WTC11 (cell line): Measurements from ENCODE around the gene NPIPB6. TPM values are rescaled to one million over a fixed set of nuclear protein-coding genes. Genes with fewer than 3 reads are reported as not detected.

Experiments used
- ATAC-seq: fragments of 200-7000 bp; cut with Tn5 transposase; 2 replicates; pipeline ENCODE4 v1.10.0; 2021; ENCODE audit warnings: mild to moderate bottlenecking, moderate library complexity
- CTCF ChIA-PET: fragments of 300-600 bp; sonication (Branson Sonifier 250); formaldehyde crosslinking; loops from one replicate; lab custom pipeline; 2021; ENCODE audit warnings: antibody characterized with exemption; lab: Charles Lee
- POLR2A ChIA-PET: fragments of 350-600 bp; sonication (Branson Sonifier 250); formaldehyde crosslinking; loops from one replicate; lab custom pipeline; 2021; ENCODE audit warnings: antibody characterized with exemption; lab: Charles Lee
- DNase-seq: peaks from one replicate; pipeline ENCODE4 v3.0.0; 2021; ENCODE audit warnings: low spot score
- H3K27ac Mint-ChIP-seq: 2 replicates; pipeline ENCODE4 v1.8.0; 2021; ENCODE audit warnings: mixed read lengths
- H3K27me3 Mint-ChIP-seq: 2 replicates; pipeline ENCODE4 v1.8.0; 2021; ENCODE audit warnings: low read depth, mild to moderate bottlenecking, moderate library complexity, mixed read lengths
- H3K36me3 Mint-ChIP-seq: 2 replicates; pipeline ENCODE4 v1.8.0; 2021; ENCODE audit warnings: mixed read lengths
- H3K4me1 Mint-ChIP-seq: 2 replicates; pipeline ENCODE4 v1.8.0; 2022; ENCODE audit warnings: mixed read lengths
- H3K4me3 Mint-ChIP-seq: 2 replicates; pipeline ENCODE4 v1.8.0; 2021; ENCODE audit warnings: mild to moderate bottlenecking, moderate library complexity, mixed read lengths
- H3K9me3 Mint-ChIP-seq: 2 replicates; pipeline ENCODE4 v1.8.0; 2021; ENCODE audit warnings: mixed read lengths
- ATF1 ChIP-seq: sonication (generic); formaldehyde crosslinking; IDR thresholded peaks from 2 replicates; pipeline ENCODE4 v1.8.1; 2023; ENCODE audit warnings: mild to moderate bottlenecking, moderate library complexity, missing genetic modification reagents
- CBFB ChIP-seq: sonication (generic); formaldehyde crosslinking; IDR thresholded peaks from 2 replicates; pipeline ENCODE4 v1.8.1; 2022; ENCODE audit warnings: mild to moderate bottlenecking, low read depth, missing genetic modification reagents
- CDX4 ChIP-seq: fragments of 250-450 bp; sonication (Bioruptor Pico); IDR thresholded peaks from 2 replicates; pipeline ENCODE4 v1.9.0; 2021; ENCODE audit warnings: moderate library complexity, mild to moderate bottlenecking, inconsistent platforms, borderline replicate concordance
- E2F5 ChIP-seq: sonication (generic); formaldehyde crosslinking; IDR thresholded peaks from 2 replicates; pipeline ENCODE4 v1.8.1; 2022; ENCODE audit warnings: mild to moderate bottlenecking, moderate library complexity, missing genetic modification reagents
- FOXK1 ChIP-seq: sonication (generic); formaldehyde crosslinking; IDR thresholded peaks from 2 replicates; pipeline ENCODE4 v1.8.0; 2022; ENCODE audit warnings: mild to moderate bottlenecking, moderate library complexity, missing genetic modification reagents
- JAZF1 ChIP-seq: fragments of 250-450 bp; sonication (Bioruptor Pico); IDR thresholded peaks from 2 replicates; pipeline ENCODE4 v1.9.0; 2021; ENCODE audit warnings: moderate library complexity, mild to moderate bottlenecking, inconsistent platforms
- JUN ChIP-seq: sonication (generic); formaldehyde crosslinking; IDR thresholded peaks from 2 replicates; pipeline ENCODE4 v1.8.0; 2023; ENCODE audit warnings: mild to moderate bottlenecking, missing genetic modification reagents
- MXD4 ChIP-seq: fragments of 250-450 bp; sonication (Bioruptor Pico); IDR thresholded peaks from 2 replicates; pipeline ENCODE4 v1.8.0; 2021; ENCODE audit warnings: mild to moderate bottlenecking, moderate library complexity, borderline replicate concordance
- NFE2L1 ChIP-seq: sonication (generic); formaldehyde crosslinking; IDR thresholded peaks from 2 replicates; pipeline ENCODE4 v1.8.1; 2023; ENCODE audit warnings: missing genetic modification reagents
- NR2C2 ChIP-seq: sonication (generic); formaldehyde crosslinking; IDR thresholded peaks from 2 replicates; pipeline ENCODE4 v1.8.0; 2022; ENCODE audit warnings: mild to moderate bottlenecking, missing genetic modification reagents
- SMAD3 ChIP-seq: sonication (generic); formaldehyde crosslinking; IDR thresholded peaks from 2 replicates; pipeline ENCODE4 v1.8.0; 2022; ENCODE audit warnings: missing genetic modification reagents, mild to moderate bottlenecking, borderline replicate concordance
- SMAD4 ChIP-seq: sonication (generic); formaldehyde crosslinking; IDR thresholded peaks from 2 replicates; pipeline ENCODE4 v1.8.0; 2022; ENCODE audit warnings: mild to moderate bottlenecking, missing genetic modification reagents
- SOX15 ChIP-seq: fragments of 250-450 bp; sonication (Bioruptor Pico); IDR thresholded peaks from 2 replicates; pipeline ENCODE4 v1.9.0; 2021; ENCODE audit warnings: mild to moderate bottlenecking
- TCF7 ChIP-seq: sonication (generic); formaldehyde crosslinking; IDR thresholded peaks from 2 replicates; pipeline ENCODE4 v1.8.0; 2022; ENCODE audit warnings: mild to moderate bottlenecking, low read depth, missing genetic modification reagents, moderate library complexity
- TEAD4 ChIP-seq: sonication (generic); formaldehyde crosslinking; IDR thresholded peaks from 2 replicates; pipeline ENCODE4 v1.8.0; 2022; ENCODE audit warnings: mild to moderate bottlenecking, missing genetic modification reagents
- ZBTB21 ChIP-seq: sonication (generic); formaldehyde crosslinking; IDR thresholded peaks from 2 replicates; pipeline ENCODE4 v1.8.1; 2023; ENCODE audit warnings: mild to moderate bottlenecking, missing genetic modification reagents, borderline replicate concordance
- ZNF121 ChIP-seq: sonication (generic); formaldehyde crosslinking; IDR thresholded peaks from 2 replicates; pipeline ENCODE4 v1.8.0; 2023; ENCODE audit warnings: missing genetic modification reagents
- ZNF138 ChIP-seq: sonication (generic); formaldehyde crosslinking; conservative IDR thresholded peaks from 2 replicates; pipeline ENCODE4 v1.8.1; 2022; ENCODE audit warnings: mild to moderate bottlenecking, moderate library complexity, missing genetic modification reagents
- ZNF416 ChIP-seq: fragments of 250-450 bp; sonication (Bioruptor Pico); IDR thresholded peaks from 2 replicates; pipeline ENCODE4 v1.9.0; 2021; ENCODE audit warnings: mild to moderate bottlenecking, inconsistent platforms
- total RNA-seq: library from RNA; stranded (reverse); gene quantifications from 3 replicates; pipeline ENCODE4 v1.2.3, GENCODE V29; 2021
- TF ChIP-seq, protein P1 (sequence below): sonication (generic); formaldehyde crosslinking; IDR thresholded peaks from 2 replicates; pipeline ENCODE4 v1.8.0; 2022; ENCODE audit warnings: missing genetic modification reagents
- TF ChIP-seq, protein P2 (sequence below): fragments of 250-450 bp; sonication (Bioruptor Pico); IDR thresholded peaks from 2 replicates; pipeline ENCODE4 v2.1.2; 2022; ENCODE audit warnings: mild to moderate bottlenecking, moderate library complexity
- TF ChIP-seq, protein P3 (sequence below): sonication (generic); formaldehyde crosslinking; IDR thresholded peaks from 2 replicates; pipeline ENCODE4 v1.8.1; 2023; ENCODE audit warnings: mild to moderate bottlenecking, missing genetic modification reagents, moderate library complexity
- TF ChIP-seq, protein P4 (sequence below): fragments of 200-600 bp; IDR thresholded peaks from 2 replicates; pipeline ENCODE4 v1.8.0; 2022; ENCODE audit warnings: antibody characterized with exemption
- TF ChIP-seq, protein P5 (sequence below): sonication (generic); formaldehyde crosslinking; IDR thresholded peaks from 2 replicates; pipeline ENCODE4 v1.8.0; 2023; ENCODE audit warnings: missing genetic modification reagents
- TF ChIP-seq, protein P6 (sequence below): sonication (generic); formaldehyde crosslinking; IDR thresholded peaks from 2 replicates; pipeline ENCODE4 v1.8.1; 2023; ENCODE audit warnings: mild to moderate bottlenecking, missing genetic modification reagents, moderate library complexity

Gene NPIPB6
- total RNA-seq, 1 experiment from 2014 or later = 0.83 TPM

GRCh38 chr16:28308794-28309584, 54.3 kb downstream of the NPIPB6 start:
- POLR2A ChIA-PET = interaction anchor here (0.6 kb wide), 1 partner anchor 14 kb away, joined by 9 read pairs; no protein-coding TSS in a partner anchor
- H3K4me1 Mint-ChIP-seq = no peaks in the 10 kb centered on the region
- CTCF ChIA-PET = interaction anchor here (0.5 to 2.2 kb wide), 3 partner anchors 12 to 759 kb away, joined by 3 to 8 read pairs (median 4); partner anchors contain the start of genes GTF3C1 and KATNIP
- no peak overlapping the region for H3K27ac Mint-ChIP-seq
- no peak for TF ChIP-seq ATF1
- TF ChIP-seq ZNF416 (CRISPR knock-in tag) = no peak
- no peak for TF ChIP-seq ZNF121
- TF ChIP-seq SOX15 = no peak
- TF ChIP-seq FOXK1 (CRISPR knock-in tag) = no peak
- no peak for TF ChIP-seq NFE2L1 (CRISPR knock-in tag)
- TF ChIP-seq SMAD3 = no peak
- TF ChIP-seq NR2C2 (CRISPR knock-in tag) = no peak
- TF ChIP-seq SMAD4 = no peak
- TF ChIP-seq, protein P1, sequence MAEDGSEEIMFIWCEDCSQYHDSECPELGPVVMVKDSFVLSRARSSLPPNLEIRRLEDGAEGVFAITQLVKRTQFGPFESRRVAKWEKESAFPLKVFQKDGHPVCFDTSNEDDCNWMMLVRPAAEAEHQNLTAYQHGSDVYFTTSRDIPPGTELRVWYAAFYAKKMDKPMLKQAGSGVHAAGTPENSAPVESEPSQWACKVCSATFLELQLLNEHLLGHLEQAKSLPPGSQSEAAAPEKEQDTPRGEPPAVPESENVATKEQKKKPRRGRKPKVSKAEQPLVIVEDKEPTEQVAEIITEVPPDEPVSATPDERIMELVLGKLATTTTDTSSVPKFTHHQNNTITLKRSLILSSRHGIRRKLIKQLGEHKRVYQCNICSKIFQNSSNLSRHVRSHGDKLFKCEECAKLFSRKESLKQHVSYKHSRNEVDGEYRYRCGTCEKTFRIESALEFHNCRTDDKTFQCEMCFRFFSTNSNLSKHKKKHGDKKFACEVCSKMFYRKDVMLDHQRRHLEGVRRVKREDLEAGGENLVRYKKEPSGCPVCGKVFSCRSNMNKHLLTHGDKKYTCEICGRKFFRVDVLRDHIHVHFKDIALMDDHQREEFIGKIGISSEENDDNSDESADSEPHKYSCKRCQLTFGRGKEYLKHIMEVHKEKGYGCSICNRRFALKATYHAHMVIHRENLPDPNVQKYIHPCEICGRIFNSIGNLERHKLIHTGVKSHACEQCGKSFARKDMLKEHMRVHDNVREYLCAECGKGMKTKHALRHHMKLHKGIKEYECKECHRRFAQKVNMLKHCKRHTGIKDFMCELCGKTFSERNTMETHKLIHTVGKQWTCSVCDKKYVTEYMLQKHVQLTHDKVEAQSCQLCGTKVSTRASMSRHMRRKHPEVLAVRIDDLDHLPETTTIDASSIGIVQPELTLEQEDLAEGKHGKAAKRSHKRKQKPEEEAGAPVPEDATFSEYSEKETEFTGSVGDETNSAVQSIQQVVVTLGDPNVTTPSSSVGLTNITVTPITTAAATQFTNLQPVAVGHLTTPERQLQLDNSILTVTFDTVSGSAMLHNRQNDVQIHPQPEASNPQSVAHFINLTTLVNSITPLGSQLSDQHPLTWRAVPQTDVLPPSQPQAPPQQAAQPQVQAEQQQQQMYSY (CRISPR knock-in tag) = no peak
- TF ChIP-seq JAZF1 = no peak
- TF ChIP-seq, protein P2, sequence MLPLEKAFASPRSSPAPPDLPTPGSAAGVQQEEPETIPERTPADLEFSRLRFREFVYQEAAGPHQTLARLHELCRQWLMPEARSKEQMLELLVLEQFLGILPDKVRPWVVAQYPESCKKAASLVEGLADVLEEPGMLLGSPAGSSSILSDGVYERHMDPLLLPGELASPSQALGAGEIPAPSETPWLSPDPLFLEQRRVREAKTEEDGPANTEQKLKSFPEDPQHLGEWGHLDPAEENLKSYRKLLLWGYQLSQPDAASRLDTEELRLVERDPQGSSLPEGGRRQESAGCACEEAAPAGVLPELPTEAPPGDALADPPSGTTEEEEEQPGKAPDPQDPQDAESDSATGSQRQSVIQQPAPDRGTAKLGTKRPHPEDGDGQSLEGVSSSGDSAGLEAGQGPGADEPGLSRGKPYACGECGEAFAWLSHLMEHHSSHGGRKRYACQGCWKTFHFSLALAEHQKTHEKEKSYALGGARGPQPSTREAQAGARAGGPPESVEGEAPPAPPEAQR (CRISPR knock-in tag) = no peak
- no peak for TF ChIP-seq MXD4 (CRISPR knock-in tag)
- TF ChIP-seq CBFB (CRISPR knock-in tag) = no peak
- ATAC-seq = no peak
- DNase-seq = no peak
- no peaks in the 10 kb centered on the region; the same call in 1 of the 2 replicates for H3K9me3 Mint-ChIP-seq
- no peaks in the 10 kb centered on the region for H3K27me3 Mint-ChIP-seq
- peaks cover 36% of the 10 kb centered on the region for H3K36me3 Mint-ChIP-seq
- no peak overlapping the region for H3K4me3 Mint-ChIP-seq

- H3K4me3 Mint-ChIP-seq = no peak overlapping the region
- H3K27me3 Mint-ChIP-seq = no peaks in the 10 kb centered on the region
- H3K36me3 Mint-ChIP-seq = peaks cover 39% of the 10 kb centered on the region
- POLR2A ChIA-PET = no interaction called here
- CTCF ChIA-PET = interaction anchor here (2.2 kb wide), 1 partner anchor 13 kb away, joined by 8 read pairs; no protein-coding TSS in a partner anchor
- ATAC-seq (no peak), DNase-seq (no peak)
- no peaks in the 10 kb centered on the region for H3K4me1 Mint-ChIP-seq
- no peak overlapping the region for H3K27ac Mint-ChIP-seq
- no peaks in the 10 kb centered on the region; the same call in 1 of the 2 replicates for H3K9me3 Mint-ChIP-seq
- TF ChIP-seq ZBTB21 (CRISPR knock-in tag) (no peak), E2F5 (no peak), ZNF121 (no peak), JUN (CRISPR knock-in tag) (no peak), ZNF138 (no peak), CDX4 (CRISPR knock-in tag) (no peak), TCF7 (CRISPR knock-in tag) (no peak), TEAD4 (no peak), SOX15 (no peak), SMAD4 (no peak)
- TF ChIP-seq, protein P3, sequence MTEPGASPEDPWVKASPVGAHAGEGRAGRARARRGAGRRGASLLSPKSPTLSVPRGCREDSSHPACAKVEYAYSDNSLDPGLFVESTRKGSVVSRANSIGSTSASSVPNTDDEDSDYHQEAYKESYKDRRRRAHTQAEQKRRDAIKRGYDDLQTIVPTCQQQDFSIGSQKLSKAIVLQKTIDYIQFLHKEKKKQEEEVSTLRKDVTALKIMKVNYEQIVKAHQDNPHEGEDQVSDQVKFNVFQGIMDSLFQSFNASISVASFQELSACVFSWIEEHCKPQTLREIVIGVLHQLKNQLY = no peak
- TF ChIP-seq, protein P4, sequence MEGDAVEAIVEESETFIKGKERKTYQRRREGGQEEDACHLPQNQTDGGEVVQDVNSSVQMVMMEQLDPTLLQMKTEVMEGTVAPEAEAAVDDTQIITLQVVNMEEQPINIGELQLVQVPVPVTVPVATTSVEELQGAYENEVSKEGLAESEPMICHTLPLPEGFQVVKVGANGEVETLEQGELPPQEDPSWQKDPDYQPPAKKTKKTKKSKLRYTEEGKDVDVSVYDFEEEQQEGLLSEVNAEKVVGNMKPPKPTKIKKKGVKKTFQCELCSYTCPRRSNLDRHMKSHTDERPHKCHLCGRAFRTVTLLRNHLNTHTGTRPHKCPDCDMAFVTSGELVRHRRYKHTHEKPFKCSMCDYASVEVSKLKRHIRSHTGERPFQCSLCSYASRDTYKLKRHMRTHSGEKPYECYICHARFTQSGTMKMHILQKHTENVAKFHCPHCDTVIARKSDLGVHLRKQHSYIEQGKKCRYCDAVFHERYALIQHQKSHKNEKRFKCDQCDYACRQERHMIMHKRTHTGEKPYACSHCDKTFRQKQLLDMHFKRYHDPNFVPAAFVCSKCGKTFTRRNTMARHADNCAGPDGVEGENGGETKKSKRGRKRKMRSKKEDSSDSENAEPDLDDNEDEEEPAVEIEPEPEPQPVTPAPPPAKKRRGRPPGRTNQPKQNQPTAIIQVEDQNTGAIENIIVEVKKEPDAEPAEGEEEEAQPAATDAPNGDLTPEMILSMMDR = no peak
- TF ChIP-seq, protein P5, sequence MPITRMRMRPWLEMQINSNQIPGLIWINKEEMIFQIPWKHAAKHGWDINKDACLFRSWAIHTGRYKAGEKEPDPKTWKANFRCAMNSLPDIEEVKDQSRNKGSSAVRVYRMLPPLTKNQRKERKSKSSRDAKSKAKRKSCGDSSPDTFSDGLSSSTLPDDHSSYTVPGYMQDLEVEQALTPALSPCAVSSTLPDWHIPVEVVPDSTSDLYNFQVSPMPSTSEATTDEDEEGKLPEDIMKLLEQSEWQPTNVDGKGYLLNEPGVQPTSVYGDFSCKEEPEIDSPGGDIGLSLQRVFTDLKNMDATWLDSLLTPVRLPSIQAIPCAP (CRISPR knock-in tag) = no peak
- TF ChIP-seq, protein P6, sequence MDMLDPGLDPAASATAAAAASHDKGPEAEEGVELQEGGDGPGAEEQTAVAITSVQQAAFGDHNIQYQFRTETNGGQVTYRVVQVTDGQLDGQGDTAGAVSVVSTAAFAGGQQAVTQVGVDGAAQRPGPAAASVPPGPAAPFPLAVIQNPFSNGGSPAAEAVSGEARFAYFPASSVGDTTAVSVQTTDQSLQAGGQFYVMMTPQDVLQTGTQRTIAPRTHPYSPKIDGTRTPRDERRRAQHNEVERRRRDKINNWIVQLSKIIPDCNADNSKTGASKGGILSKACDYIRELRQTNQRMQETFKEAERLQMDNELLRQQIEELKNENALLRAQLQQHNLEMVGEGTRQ (CRISPR knock-in tag) = no peak
These were observed 55.4 kb downstream of the NPIPB6 start for GRCh38 chr16:28307936-28308335.
